Neural cell (in vitro differentiated cells): ENCODE measurements around the gene RGS12. TPM values are rescaled to one million over a fixed set of nuclear protein-coding genes. Genes with fewer than 3 reads are reported as not detected.

Experiments used
- H2AFZ ChIP-seq: fragments of 200-600, 300-800 bp; sonication (generic), shearing (Covaris generic); 2 replicates; pipeline ENCODE4 v1.6.0; 2014; ENCODE audit warnings: low read depth, mild to moderate bottlenecking, antibody characterized with exemption, low read length, moderate library complexity
- H3F3A ChIP-seq: fragments of 200-600 bp; shearing (Covaris generic); 2 replicates; pipeline ENCODE4 v1.6.1; 2016; ENCODE audit warnings: mild to moderate bottlenecking, moderate library complexity, mixed read lengths, antibody characterized with exemption, low read length; ENCODE audit not compliant: insufficient read depth, poor library complexity, severe bottlenecking
- H3K27ac ChIP-seq: fragments of 200-600, 300-800 bp; sonication (generic), shearing (Covaris generic); 2 replicates; pipeline ENCODE4 v1.5.1; 2014; ENCODE audit warnings: mild to moderate bottlenecking, low read length, moderate library complexity
- H3K27me3 ChIP-seq: fragments of 300-800, 200-600 bp; sonication (generic), shearing (Covaris generic); 2 replicates; pipeline ENCODE4 v1.6.0; 2014; ENCODE audit warnings: mild to moderate bottlenecking, low read depth, low read length, moderate library complexity; ENCODE audit not compliant: insufficient read depth
- H3K36me3 ChIP-seq: fragments of 300-800, 200-600 bp; sonication (generic), shearing (Covaris generic); 2 replicates; pipeline ENCODE4 v1.5.1; 2014; ENCODE audit warnings: mild to moderate bottlenecking, antibody characterized with exemption, low read length, moderate library complexity; ENCODE audit not compliant: insufficient read depth
- H3K4me2 ChIP-seq: fragments of 300-800, 200-600 bp; sonication (generic), shearing (Covaris generic); 2 replicates; pipeline ENCODE4 v1.6.0; 2014; ENCODE audit warnings: mild to moderate bottlenecking, low read length
- H3K4me3 ChIP-seq: fragments of 300-800, 200-600 bp; sonication (generic), shearing (Covaris generic); 2 replicates; pipeline ENCODE4 v1.5.1; 2014; ENCODE audit warnings: mild to moderate bottlenecking, low read length, moderate library complexity
- H3K79me2 ChIP-seq: fragments of 200-600 bp; shearing (Covaris generic); replicated peaks from 2 replicates; pipeline ENCODE4 v1.6.0; 2014; ENCODE audit warnings: mild to moderate bottlenecking, low read length, moderate library complexity; ENCODE audit not compliant: insufficient read depth
- H3K9ac ChIP-seq: fragments of 300-800, 200-600 bp; sonication (generic), shearing (Covaris generic); 2 replicates; pipeline ENCODE4 v1.6.1; 2016; ENCODE audit warnings: mild to moderate bottlenecking, low read length, mixed read lengths
- H3K9me2 ChIP-seq: fragments of 200-600 bp; shearing (Covaris generic); 2 replicates; pipeline ENCODE4 v1.6.1; 2016; ENCODE audit warnings: mild to moderate bottlenecking, low read length, mixed read lengths; ENCODE audit not compliant: insufficient read depth
- H3K9me3 ChIP-seq: fragments of 200-600, 300-800 bp; sonication (generic), shearing (Covaris generic); 2 replicates; pipeline ENCODE4 v1.6.1; 2016; ENCODE audit warnings: mild to moderate bottlenecking, mixed run types, low read length, moderate library complexity, mixed read lengths
- H4K20me1 ChIP-seq: fragments of 200-600 bp; shearing (Covaris generic); 2 replicates; pipeline ENCODE4 v1.6.1; 2016; ENCODE audit warnings: mild to moderate bottlenecking, mixed run types; ENCODE audit not compliant: insufficient read depth
- CTCF ChIP-seq: fragments of 450-650 bp; IDR thresholded peaks from 2 replicates; pipeline ENCODE4 v1.5.1; 2014; ENCODE audit warnings: antibody characterized with exemption, mild to moderate bottlenecking, moderate library complexity; ENCODE audit not compliant: poor library complexity, severe bottlenecking
- EP300 ChIP-seq: fragments of 450-650 bp; conservative IDR thresholded peaks from 2 replicates; pipeline ENCODE4 v1.6.1; 2014; ENCODE audit warnings: antibody characterized with exemption, mild to moderate bottlenecking, moderate library complexity; ENCODE audit not compliant: poor library complexity, severe bottlenecking
- EZH2 ChIP-seq: fragments of 200-600, 300-800 bp; shearing (Covaris generic), sonication (generic); IDR thresholded peaks from 2 replicates; pipeline ENCODE4 v1.6.1; 2014; ENCODE audit warnings: antibody characterized with exemption, low read length, borderline replicate concordance, mild to moderate bottlenecking; ENCODE audit not compliant: insufficient read depth, poor library complexity, severe bottlenecking
- MXI1 ChIP-seq: fragments of 450-650 bp; conservative IDR thresholded peaks from 2 replicates; pipeline ENCODE4 v1.6.1; 2014; ENCODE audit warnings: antibody characterized with exemption, mild to moderate bottlenecking; ENCODE audit not compliant: poor library complexity, severe bottlenecking
- POLR2AphosphoS5 ChIP-seq: IDR thresholded peaks from 2 replicates; pipeline ENCODE4 v1.6.1; 2012
- RAD21 ChIP-seq: fragments of 450-650 bp; conservative IDR thresholded peaks from 2 replicates; pipeline ENCODE4 v1.6.1; 2014; ENCODE audit warnings: antibody characterized with exemption, mild to moderate bottlenecking, moderate library complexity
- REST ChIP-seq: IDR thresholded peaks from 2 replicates; pipeline ENCODE4 v1.6.1; 2012; ENCODE audit warnings: borderline replicate concordance
- SMC3 ChIP-seq: fragments of 450-650 bp; conservative IDR thresholded peaks from 2 replicates; pipeline ENCODE4 v1.6.1; 2014; ENCODE audit warnings: antibody characterized with exemption, mild to moderate bottlenecking, moderate library complexity; ENCODE audit not compliant: poor library complexity
- TAF1 ChIP-seq: IDR thresholded peaks from 2 replicates; pipeline ENCODE4 v1.6.1; 2012; ENCODE audit warnings: low read depth
- polyA plus RNA-seq: library from polyadenylated mRNA; depleted of rRNA; stranded (reverse); fragments of >200 nt; gene quantifications from 2 replicates; pipeline ENCODE4 v1.2.3, GENCODE V29; 2014

Gene RGS12
- polyA plus RNA-seq, 1 donor from 2014 or later: 66.4 TPM

GRCh38 chr4:3303923-3304710, 11.3 kb downstream of the RGS12 start:
- H3K79me2 ChIP-seq: peaks cover 64% of the 10 kb centered on the region
- no peak overlapping the region for H3K4me2 ChIP-seq
- no peak overlapping the region for H3K4me3 ChIP-seq
- H3K27me3 ChIP-seq: no peaks in the 10 kb centered on the region
- H3K9ac ChIP-seq: no peak overlapping the region
- H3K9me2 ChIP-seq: no peaks in the 10 kb centered on the region
- TF ChIP-seq CTCF: no peak
- TF ChIP-seq MXI1: no peak
- no peaks in the 10 kb centered on the region for H3K36me3 ChIP-seq
- no peak overlapping the region for H3K27ac ChIP-seq
- no peaks in the 10 kb centered on the region for H3F3A ChIP-seq
- no peaks in the 10 kb centered on the region for H4K20me1 ChIP-seq
- H2AFZ ChIP-seq: no peak overlapping the region
- H3K9me3 ChIP-seq: no peaks in the 10 kb centered on the region

- H3K27me3 ChIP-seq: no peaks in the 10 kb centered on the region
- H3K4me3 ChIP-seq: no peak overlapping the region
- no peaks in the 10 kb centered on the region for H3K9me2 ChIP-seq
- no peak overlapping the region for H3K4me2 ChIP-seq
- no peak overlapping the region for H2AFZ ChIP-seq
- TF ChIP-seq TAF1 (no peak), MXI1 (no peak), RAD21 (no peak), SMC3 (no peak), EZH2 (no peak), POLR2AphosphoS5 (no peak), REST (no peak), CTCF (no peak), EP300 (no peak)
- H3F3A ChIP-seq: no peaks in the 10 kb centered on the region
- no peaks in the 10 kb centered on the region for H3K36me3 ChIP-seq
- H3K9me3 ChIP-seq: no peaks in the 10 kb centered on the region
- no peaks in the 10 kb centered on the region for H4K20me1 ChIP-seq
- H3K27ac ChIP-seq: no peak overlapping the region
- peaks cover 55% of the 10 kb centered on the region for H3K79me2 ChIP-seq
- no peak overlapping the region for H3K9ac ChIP-seq
Observed at GRCh38 chr4:3304831-3305609, 12.2 kb downstream of the RGS12 start.
